Fibroblast of villous mesenchyme (primary cell): ENCODE data around the gene CXCR5. TPM values are rescaled to one million over a fixed set of nuclear protein-coding genes. Genes with fewer than 3 reads are reported as not detected.

ENCODE experiments used
- DNase-seq: peaks from one replicate; pipeline ENCODE4 v3.0.0-alpha.2; 2010; ENCODE audit warnings: low read depth
- H3K4me3 ChIP-seq: 2 replicates; pipeline ENCODE4 v1.5.1; 2011; ENCODE audit warnings: low read depth, mild to moderate bottlenecking, low read length
- total RNA-seq: library from RNA; depleted of rRNA; stranded (reverse); fragments of >200 nt; gene quantifications from 2 replicates; pipeline ENCODE4 v1.2.3, GENCODE V29; 2012
- TF ChIP-seq, protein P1 (sequence below): IDR thresholded peaks from 2 replicates; pipeline ENCODE4 v1.5.1; 2012; ENCODE audit warnings: low read depth, mild to moderate bottlenecking, low read length; ENCODE audit not compliant: insufficient read depth

The CXCR5 gene
- total RNA-seq, 1 donor: not detected

DNA sequence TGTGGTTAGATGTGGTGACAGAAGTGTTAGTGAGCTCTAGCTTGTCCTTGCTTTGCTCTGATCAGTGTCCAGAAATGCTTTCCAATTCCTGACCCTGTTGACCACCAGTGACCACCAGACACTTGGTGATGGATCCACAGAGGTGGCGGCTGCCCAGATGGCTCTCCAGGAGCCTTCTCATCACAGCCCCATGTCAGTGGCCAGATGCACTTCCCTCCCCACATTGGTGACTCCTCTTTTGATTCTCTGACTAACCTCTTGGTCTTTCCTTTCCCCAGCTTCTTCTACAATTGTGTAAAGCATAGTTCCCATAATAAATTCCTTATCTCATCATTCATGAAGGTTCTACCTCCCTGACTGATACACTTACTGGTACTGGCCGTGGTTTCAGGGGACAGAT is 40.1 kb upstream of the CXCR5 start:
- H3K4me3 ChIP-seq: no peak overlapping the region
- TF ChIP-seq, protein P1, sequence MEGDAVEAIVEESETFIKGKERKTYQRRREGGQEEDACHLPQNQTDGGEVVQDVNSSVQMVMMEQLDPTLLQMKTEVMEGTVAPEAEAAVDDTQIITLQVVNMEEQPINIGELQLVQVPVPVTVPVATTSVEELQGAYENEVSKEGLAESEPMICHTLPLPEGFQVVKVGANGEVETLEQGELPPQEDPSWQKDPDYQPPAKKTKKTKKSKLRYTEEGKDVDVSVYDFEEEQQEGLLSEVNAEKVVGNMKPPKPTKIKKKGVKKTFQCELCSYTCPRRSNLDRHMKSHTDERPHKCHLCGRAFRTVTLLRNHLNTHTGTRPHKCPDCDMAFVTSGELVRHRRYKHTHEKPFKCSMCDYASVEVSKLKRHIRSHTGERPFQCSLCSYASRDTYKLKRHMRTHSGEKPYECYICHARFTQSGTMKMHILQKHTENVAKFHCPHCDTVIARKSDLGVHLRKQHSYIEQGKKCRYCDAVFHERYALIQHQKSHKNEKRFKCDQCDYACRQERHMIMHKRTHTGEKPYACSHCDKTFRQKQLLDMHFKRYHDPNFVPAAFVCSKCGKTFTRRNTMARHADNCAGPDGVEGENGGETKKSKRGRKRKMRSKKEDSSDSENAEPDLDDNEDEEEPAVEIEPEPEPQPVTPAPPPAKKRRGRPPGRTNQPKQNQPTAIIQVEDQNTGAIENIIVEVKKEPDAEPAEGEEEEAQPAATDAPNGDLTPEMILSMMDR: no peak
- DNase-seq: no peak

DNA sequence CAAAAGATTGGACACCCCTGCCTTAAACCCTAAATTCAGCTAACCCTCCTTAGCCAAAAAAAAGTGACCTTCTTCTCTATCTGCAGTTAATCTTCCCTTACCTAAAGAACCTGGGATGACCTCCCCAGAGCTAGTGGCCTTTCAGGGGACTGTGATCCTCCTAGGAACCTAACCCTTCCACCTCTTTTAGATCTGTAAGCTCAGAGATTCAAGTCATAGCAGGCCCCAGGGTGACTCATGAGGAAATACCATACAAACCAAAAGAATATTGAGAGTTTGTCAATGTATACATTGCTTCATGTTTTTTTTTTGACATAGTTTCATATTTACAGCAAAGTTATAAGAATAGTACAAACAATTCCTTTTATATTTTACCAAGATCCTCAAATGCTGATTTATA is 38.3 kb upstream of the CXCR5 start:
- peak; percentile 46 for DNase-seq
- TF ChIP-seq, protein P1: no peak
- no peak overlapping the region for H3K4me3 ChIP-seq

DNA sequence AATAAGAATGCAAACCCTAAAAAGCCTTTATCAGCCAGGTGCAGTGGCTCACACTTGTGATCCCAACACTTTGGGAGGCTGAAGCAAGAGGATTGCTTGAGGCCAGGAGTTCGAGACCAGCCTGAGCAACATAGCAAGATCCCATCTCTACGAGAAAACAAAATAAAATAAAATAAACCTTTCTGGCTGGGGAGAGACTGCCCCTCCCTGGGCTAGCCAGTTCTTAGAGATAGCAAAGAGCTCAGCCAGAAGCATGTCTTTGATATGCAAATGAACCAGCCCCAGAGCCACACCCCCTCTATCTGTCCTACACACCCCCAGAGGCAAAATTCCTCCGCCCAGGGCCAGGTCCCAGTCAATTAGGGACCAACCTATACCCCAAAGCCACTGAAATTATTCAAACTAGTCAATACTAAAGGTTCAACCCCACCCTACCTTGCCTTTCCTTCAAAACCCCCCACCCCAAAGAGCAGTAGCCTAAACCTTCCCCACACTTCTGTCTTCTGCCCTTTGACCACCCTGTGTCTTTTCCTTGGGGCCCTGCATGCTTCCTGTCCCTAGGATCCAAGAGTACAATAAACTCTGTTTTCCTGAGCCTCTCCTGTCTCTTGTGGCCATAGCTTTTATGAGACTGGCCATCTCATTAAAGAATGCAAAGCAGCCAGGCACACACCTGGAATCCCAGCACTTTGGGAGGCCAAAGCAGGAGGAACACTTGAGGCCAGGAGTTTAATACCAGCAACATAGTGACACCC is 37.3 kb upstream of the CXCR5 start:
- TF ChIP-seq, protein P1: no peak
- no peak for DNase-seq
- H3K4me3 ChIP-seq: no peak overlapping the region

DNA sequence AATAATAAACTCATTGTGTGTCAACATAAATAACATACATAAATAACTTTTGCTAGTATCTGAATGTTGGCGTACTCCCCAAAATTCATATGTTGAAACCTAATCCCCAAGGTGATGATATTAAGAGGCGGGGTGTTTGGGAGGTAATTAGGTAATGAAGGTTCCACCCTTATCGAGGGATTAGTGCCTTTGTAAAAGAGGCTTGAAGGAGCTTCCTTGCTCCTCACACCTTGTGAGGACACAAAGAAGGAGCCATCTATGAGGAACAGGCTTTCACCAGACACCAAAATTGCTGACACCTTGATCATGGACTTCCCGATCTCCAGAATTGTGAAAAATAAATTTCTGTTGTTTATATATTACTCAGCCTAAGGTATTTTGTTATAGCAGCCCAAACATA is 33.9 kb upstream of the CXCR5 start:
- no peak overlapping the region for H3K4me3 ChIP-seq
- TF ChIP-seq, protein P1: no peak
- no peak for DNase-seq

DNA sequence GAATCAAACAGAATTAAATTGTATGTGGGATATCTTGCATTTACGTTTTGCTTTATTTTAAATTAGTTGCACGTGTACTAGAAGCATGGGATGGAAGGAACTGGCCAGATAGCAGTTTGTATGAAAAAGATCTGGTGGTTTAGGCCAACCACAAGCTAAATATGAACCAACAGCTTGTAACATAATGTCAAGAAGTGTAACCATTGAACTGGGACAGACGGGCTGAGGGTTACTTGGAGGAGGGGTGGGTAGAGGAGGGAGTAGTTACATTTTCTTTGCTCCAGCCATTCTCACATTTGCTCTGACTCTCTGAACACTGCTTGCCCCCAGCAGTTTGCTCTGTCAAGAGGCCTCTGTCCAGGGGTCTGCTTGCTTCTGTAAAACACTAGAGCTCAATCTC is 31.7 kb upstream of the CXCR5 start:
- DNase-seq: no peak
- TF ChIP-seq, protein P1: no peak
- no peak overlapping the region for H3K4me3 ChIP-seq

DNA sequence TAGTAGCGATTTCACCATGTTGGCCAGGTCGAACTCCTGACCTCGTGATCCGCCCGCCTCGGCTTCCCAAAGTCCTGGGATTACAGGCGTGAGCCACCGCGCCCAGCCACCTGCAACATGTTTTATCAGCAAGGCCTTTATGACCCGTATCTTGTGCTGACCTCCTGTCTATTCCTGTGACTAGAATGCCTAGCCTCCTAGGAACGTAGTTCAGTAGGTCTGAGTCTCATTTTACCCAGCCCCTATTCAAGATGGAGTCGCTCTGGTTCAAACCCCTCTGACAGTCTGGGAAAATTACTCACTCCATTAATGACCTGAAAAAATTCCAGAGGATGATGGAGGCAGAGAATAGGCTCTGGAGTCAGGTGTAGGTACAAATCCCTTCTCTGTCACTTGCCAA is 30.0 kb upstream of the CXCR5 start:
- DNase-seq: no peak
- H3K4me3 ChIP-seq: no peak overlapping the region
- TF ChIP-seq, protein P1: no peak

DNA sequence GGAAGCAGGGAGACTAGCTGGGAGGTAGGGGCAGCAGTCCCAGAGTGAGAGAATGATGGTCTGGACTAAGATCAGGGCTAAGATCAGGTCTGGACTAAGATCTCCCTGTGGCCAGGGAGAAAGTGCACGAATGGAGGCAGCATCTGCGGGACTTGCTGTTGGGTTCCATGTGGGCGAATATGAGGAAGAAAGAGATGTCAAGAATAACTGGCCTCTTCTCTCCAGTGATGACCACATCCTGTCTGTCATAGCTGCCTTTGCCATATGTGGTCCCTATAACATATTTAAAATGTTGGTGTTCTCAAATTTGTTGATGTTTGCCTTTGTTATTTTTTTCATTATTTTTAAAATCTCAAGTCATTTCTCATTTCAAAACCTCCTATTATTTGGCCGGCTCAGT is 27.4 kb upstream of the CXCR5 start:
- no peak overlapping the region for H3K4me3 ChIP-seq
- no peak for DNase-seq
- TF ChIP-seq, protein P1: no peak
